ENCODE data around the gene MAPK1.
"Not testable (repeated sequence)": the region's sequence is repeated elsewhere in the genome, so short reads cannot be mapped to it uniquely, and the experiment has no call there.

The MAPK1 gene

DNA sequence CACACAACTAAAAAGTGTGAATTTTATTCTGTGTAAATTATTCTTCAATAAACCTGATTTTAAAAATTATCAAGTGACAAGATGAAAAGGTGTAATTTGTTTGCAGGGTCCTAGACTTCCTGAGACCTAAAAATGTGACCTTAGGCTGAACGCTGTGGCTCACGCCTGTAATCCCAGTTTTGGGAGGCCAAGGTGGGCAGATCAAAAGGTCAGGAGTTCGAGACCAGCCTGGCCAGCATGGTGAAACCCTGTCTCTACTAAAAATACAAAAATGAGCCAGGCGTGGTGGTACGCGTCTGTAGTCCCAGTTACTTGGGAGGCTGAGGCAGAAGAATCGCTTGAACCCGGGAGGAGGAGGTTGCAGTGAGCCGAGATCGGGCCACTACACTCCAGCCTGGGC is 79.9 kb downstream of the MAPK1 start:
- not testable (repeated sequence) for ATAC-seq

DNA sequence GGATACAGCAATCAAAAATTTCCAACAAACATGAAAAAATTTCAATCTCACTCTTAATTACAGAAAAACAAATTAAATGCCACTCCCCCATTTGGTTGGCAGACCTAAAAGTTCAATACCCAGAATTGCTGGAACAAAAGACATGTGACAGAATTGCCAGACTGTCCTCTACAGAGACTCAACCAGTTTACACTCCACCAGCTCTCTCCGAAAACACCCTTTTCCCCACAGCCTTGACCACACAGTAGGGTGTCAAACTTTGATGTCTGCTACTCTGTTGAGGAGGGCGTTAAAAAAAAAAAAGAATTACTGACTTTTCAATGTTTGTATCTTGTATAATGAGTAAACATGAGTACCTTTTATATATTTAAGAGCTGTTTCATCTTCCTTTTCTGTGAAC is 87.2 kb downstream of the MAPK1 start:
- no peak for ATAC-seq
- TF ChIP-seq ESRRG (CRISPR knock-in tag; IDR thresholded peaks at IDR 0.05) = no peak
- no peak for TF ChIP-seq ZFP3 (CRISPR knock-in tag; IDR thresholded peaks at IDR 0.05)
- no peak for TF ChIP-seq OSR1 (CRISPR knock-in tag; IDR thresholded peaks at IDR 0.05)
- TF ChIP-seq, protein P1, sequence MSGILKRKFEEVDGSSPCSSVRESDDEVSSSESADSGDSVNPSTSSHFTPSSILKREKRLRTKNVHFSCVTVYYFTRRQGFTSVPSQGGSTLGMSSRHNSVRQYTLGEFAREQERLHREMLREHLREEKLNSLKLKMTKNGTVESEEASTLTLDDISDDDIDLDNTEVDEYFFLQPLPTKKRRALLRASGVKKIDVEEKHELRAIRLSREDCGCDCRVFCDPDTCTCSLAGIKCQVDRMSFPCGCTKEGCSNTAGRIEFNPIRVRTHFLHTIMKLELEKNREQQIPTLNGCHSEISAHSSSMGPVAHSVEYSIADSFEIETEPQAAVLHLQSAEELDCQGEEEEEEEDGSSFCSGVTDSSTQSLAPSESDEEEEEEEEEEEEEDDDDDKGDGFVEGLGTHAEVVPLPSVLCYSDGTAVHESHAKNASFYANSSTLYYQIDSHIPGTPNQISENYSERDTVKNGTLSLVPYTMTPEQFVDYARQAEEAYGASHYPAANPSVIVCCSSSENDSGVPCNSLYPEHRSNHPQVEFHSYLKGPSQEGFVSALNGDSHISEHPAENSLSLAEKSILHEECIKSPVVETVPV (CRISPR knock-in tag; IDR thresholded peaks at IDR 0.05) = no peak
- no peak for TF ChIP-seq ZNF70 (CRISPR knock-in tag; IDR thresholded peaks at IDR 0.05)
- TF ChIP-seq SNAI2 (CRISPR knock-in tag; IDR thresholded peaks at IDR 0.05) = no peak
- no peak for TF ChIP-seq ZC3H10 (CRISPR knock-in tag; IDR thresholded peaks at IDR 0.05)

- peak; percentile 35; the same call in 1 of the 3 replicates for ATAC-seq
- no peak for TF ChIP-seq ESRRG (CRISPR knock-in tag; IDR thresholded peaks at IDR 0.05)
- TF ChIP-seq PPARA (CRISPR knock-in tag; IDR thresholded peaks at IDR 0.05; ENCODE audit: borderline replicate concordance) = no peak
- no peak for TF ChIP-seq POU6F1 (CRISPR knock-in tag; IDR thresholded peaks at IDR 0.05; ENCODE audit: borderline replicate concordance, low read depth)
- no peak for TF ChIP-seq ZC3H10 (CRISPR knock-in tag; IDR thresholded peaks at IDR 0.05)
- no peak for TF ChIP-seq GLIS3 (CRISPR knock-in tag; IDR thresholded peaks at IDR 0.05)
- TF ChIP-seq OSR1 (CRISPR knock-in tag; IDR thresholded peaks at IDR 0.05) = no peak
- no peak for TF ChIP-seq SNAI2 (CRISPR knock-in tag; IDR thresholded peaks at IDR 0.05)
- TF ChIP-seq TCF4 (CRISPR knock-in tag; IDR thresholded peaks at IDR 0.05; ENCODE audit: borderline replicate concordance) = no peak
- TF ChIP-seq RARB (CRISPR knock-in tag; IDR thresholded peaks at IDR 0.05) = no peak
- TF ChIP-seq, protein P2, sequence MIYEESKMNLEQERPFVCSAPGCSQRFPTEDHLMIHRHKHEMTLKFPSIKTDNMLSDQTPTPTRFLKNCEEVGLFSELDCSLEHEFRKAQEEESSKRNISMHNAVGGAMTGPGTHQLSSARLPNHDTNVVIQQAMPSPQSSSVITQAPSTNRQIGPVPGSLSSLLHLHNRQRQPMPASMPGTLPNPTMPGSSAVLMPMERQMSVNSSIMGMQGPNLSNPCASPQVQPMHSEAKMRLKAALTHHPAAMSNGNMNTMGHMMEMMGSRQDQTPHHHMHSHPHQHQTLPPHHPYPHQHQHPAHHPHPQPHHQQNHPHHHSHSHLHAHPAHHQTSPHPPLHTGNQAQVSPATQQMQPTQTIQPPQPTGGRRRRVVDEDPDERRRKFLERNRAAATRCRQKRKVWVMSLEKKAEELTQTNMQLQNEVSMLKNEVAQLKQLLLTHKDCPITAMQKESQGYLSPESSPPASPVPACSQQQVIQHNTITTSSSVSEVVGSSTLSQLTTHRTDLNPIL (CRISPR knock-in tag; IDR thresholded peaks at IDR 0.05; ENCODE audit: low read depth) = no peak
- no peak for TF ChIP-seq ZFP3 (CRISPR knock-in tag; IDR thresholded peaks at IDR 0.05)
- TF ChIP-seq, protein P1 (CRISPR knock-in tag; IDR thresholded peaks at IDR 0.05) = no peak
- TF ChIP-seq, protein P3, sequence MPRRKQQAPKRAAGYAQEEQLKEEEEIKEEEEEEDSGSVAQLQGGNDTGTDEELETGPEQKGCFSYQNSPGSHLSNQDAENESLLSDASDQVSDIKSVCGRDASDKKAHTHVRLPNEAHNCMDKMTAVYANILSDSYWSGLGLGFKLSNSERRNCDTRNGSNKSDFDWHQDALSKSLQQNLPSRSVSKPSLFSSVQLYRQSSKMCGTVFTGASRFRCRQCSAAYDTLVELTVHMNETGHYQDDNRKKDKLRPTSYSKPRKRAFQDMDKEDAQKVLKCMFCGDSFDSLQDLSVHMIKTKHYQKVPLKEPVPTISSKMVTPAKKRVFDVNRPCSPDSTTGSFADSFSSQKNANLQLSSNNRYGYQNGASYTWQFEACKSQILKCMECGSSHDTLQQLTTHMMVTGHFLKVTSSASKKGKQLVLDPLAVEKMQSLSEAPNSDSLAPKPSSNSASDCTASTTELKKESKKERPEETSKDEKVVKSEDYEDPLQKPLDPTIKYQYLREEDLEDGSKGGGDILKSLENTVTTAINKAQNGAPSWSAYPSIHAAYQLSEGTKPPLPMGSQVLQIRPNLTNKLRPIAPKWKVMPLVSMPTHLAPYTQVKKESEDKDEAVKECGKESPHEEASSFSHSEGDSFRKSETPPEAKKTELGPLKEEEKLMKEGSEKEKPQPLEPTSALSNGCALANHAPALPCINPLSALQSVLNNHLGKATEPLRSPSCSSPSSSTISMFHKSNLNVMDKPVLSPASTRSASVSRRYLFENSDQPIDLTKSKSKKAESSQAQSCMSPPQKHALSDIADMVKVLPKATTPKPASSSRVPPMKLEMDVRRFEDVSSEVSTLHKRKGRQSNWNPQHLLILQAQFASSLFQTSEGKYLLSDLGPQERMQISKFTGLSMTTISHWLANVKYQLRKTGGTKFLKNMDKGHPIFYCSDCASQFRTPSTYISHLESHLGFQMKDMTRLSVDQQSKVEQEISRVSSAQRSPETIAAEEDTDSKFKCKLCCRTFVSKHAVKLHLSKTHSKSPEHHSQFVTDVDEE (CRISPR knock-in tag; IDR thresholded peaks at IDR 0.05) = no peak
- TF ChIP-seq ARNTL (CRISPR knock-in tag; IDR thresholded peaks at IDR 0.05; ENCODE audit: borderline replicate concordance, low read depth) = no peak
- no peak for TF ChIP-seq CSDC2 (CRISPR knock-in tag; IDR thresholded peaks at IDR 0.05)
- TF ChIP-seq ZNF8 (CRISPR knock-in tag; IDR thresholded peaks at IDR 0.05) = no peak
- TF ChIP-seq ZNF70 (CRISPR knock-in tag; IDR thresholded peaks at IDR 0.05) = no peak
- TF ChIP-seq BACH2 (CRISPR knock-in tag; IDR thresholded peaks at IDR 0.05; ENCODE audit: borderline replicate concordance) = no peak
Observed at GRCh38 chr22:21779444-21779843, 88.0 kb downstream of the MAPK1 start.

GRCh38 chr22:21778705-21779363 is 88.6 kb downstream of the MAPK1 start:
- ATAC-seq = peak; percentile 89

More at GRCh38 chr22:21778705-21779363, 88.6 kb downstream of the MAPK1 start:
- no peak for TF ChIP-seq POU6F1 (CRISPR knock-in tag; IDR thresholded peaks at IDR 0.05; ENCODE audit: borderline replicate concordance, low read depth)
- TF ChIP-seq ISL1 (CRISPR knock-in tag; IDR thresholded peaks at IDR 0.05) = peak; percentile 25; the same call in 1 of the 2 replicates
- no peak for TF ChIP-seq ZNF8 (CRISPR knock-in tag; IDR thresholded peaks at IDR 0.05)
- TF ChIP-seq ZNF565 (CRISPR knock-in tag; conservative IDR thresholded peaks at IDR 0.05; ENCODE audit: low read depth) = no peak
- TF ChIP-seq TOX (CRISPR knock-in tag; IDR thresholded peaks at IDR 0.05; ENCODE audit: borderline replicate concordance) = no peak
- no peak for TF ChIP-seq ESRRG (CRISPR knock-in tag; IDR thresholded peaks at IDR 0.05)
- TF ChIP-seq CSDC2 (CRISPR knock-in tag; IDR thresholded peaks at IDR 0.05) = no peak

Data from SK-N-SH treated with all-trans-retinoic acid at 6 μM for 48 hours (cell line).